K562 (cell line): ENCODE data around the gene CCDC183. TPM values are rescaled to one million over a fixed set of nuclear protein-coding genes. Genes with fewer than 3 reads are reported as not detected.

Experiments
- ARHGAP35 ChIP-seq: fragments of 450-650 bp; IDR thresholded peaks from 2 replicates; pipeline ENCODE4 v1.6.1; 2018; ENCODE audit not compliant: partially characterized antibody
- ATF2 ChIP-seq: sonication (generic); formaldehyde crosslinking; IDR thresholded peaks from 2 replicates; pipeline ENCODE4 v1.8.1; 2022; ENCODE audit warnings: missing genetic modification reagents
- CREB3L1 ChIP-seq: fragments of 450-650 bp; IDR thresholded peaks from 2 replicates; pipeline ENCODE4 v1.6.1; 2014; ENCODE audit warnings: low read depth, mild to moderate bottlenecking, moderate library complexity, borderline replicate concordance
- ETS1 ChIP-seq: conservative IDR thresholded peaks from 2 replicates; pipeline ENCODE4 v1.6.1; 2011; ENCODE audit warnings: low read depth, mild to moderate bottlenecking, low read length; ENCODE audit not compliant: control insufficient read depth
- LEF1 ChIP-seq: fragments of 450-650 bp; IDR thresholded peaks from 2 replicates; pipeline ENCODE4 v1.6.1; 2016; ENCODE audit warnings: mild to moderate bottlenecking
- TRIM24 ChIP-seq, 2 experiments: fragments of 450-650 bp; IDR thresholded peaks; 2 replicates each; pipeline ENCODE4 v1.6.1; 2016
- ZFP91 ChIP-seq: sonication (generic); formaldehyde crosslinking; IDR thresholded peaks from 2 replicates; pipeline ENCODE4 v1.8.0; 2022; ENCODE audit warnings: mild to moderate bottlenecking, missing genetic modification reagents
- polyA plus RNA-seq, 8 experiments: library from polyadenylated mRNA; depleted of rRNA in 4 of 8; stranded (reverse) in 5 of 8; unstranded in 3 of 8; fragments of >200 nt; fragmentation: Nextera tagmentation in 2 of 8; fragmentation: Illumina TruSeq in 1 of 8; extraction: Ambion mirVana in 2 of 8; extraction: Trizol in 1 of 8; gene quantifications; 2 replicates each; pipeline versions ENCODE4 v1.2.1 to v1.2.3, GENCODE V29; 2011 to 2014; ENCODE audit warnings: inconsistent platforms in 1 of 8, missing spikeins in 1 of 8
- total RNA-seq, 7 experiments: library from RNA; depleted of rRNA in 6 of 7; stranded (reverse); fragments of >200 nt in 6 of 7; fragmentation: Illumina TruSeq in 2 of 7; extraction: Trizol in 2 of 7; gene quantifications; 2 replicates each; pipeline versions ENCODE4 v1.2.1 to v1.2.3, GENCODE V29; 2011 to 2021; ENCODE audit warnings: low replicate concordance in 1 of 7
- TF ChIP-seq, protein P1 (sequence below): sonication (generic); formaldehyde crosslinking; IDR thresholded peaks from 2 replicates; pipeline ENCODE4 v1.8.0; 2022; ENCODE audit warnings: missing genetic modification reagents, mild to moderate bottlenecking, moderate library complexity, borderline replicate concordance
- TF ChIP-seq, protein P2 (sequence below): sonication (generic); formaldehyde crosslinking; IDR thresholded peaks from 2 replicates; pipeline ENCODE4 v1.8.1; 2023; ENCODE audit warnings: missing genetic modification reagents, mild to moderate bottlenecking, borderline replicate concordance
- TF ChIP-seq, protein P3 (sequence below): fragments of 250-450 bp; sonication (Bioruptor Pico); IDR thresholded peaks from 2 replicates; pipeline ENCODE4 v1.6.1; 2021; ENCODE audit warnings: mild to moderate bottlenecking
- TF ChIP-seq, protein P4 (sequence below), 2 experiments: fragments of 250-450 bp in 1 of 2; fragments of 450-650 bp in 1 of 2; sonication (Bioruptor Pico) in 1 of 2; IDR thresholded peaks; 2 replicates each; pipeline versions ENCODE4 v1.6.1 to v1.8.0; 2016 to 2021; ENCODE audit warnings: mild to moderate bottlenecking in 2 of 2, moderate library complexity in 2 of 2, missing compliant biosample characterization in 1 of 2, missing genetic modification characterization in 1 of 2

Gene CCDC183
- total and polyA plus RNA-seq, 9 of the 15 experiments (the other 6 are each of a cell fraction or from before 2014, with no cell fraction given) = 0.21 to 0.60 (median 0.29) TPM; not detected in 4

DNA sequence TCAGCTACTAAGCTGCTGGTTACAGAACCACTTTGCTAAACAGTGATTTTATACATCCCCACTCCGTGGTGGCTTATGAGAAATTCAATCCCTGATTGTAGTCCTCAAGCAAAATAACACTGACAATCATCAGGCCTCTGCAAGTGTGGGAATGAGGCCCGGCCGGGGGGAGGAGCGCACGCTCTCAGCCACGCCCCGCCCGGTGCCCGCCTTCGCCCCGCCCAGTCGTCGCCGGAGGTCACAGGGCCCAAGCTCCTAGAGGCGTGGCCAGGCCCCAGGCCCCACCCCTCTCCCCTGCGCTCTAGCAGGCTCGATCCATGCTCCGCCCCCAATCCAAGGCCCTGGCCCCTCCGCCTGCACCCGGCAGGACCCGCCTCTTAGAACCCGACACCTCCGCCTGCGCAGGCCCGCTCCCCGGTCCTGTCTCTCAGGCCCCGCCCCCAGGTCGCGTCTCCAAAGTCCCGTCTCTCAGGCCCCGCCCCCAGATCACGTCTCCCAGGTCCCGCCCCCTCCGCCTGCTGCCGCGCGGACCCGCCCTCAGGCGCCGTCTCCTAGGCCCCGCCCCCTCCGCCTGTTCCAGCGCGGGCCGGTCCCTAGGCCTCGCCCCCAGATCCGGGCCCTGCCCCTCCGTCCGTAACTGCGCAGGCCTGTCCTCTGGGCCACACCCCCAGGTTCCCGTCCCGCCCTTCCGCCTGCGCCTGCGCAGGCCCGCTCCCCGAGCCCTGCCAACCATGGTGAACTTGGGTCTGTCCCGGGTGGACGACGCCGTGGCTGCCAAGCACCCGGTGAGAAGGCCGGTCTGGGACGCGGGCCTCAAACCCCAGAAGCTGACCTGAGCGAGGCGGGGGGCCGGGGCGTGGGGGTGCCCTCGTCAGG, 5.3 kb upstream of the CCDC183 start, which contains the start of gene TMEM141 (continued):
- TF ChIP-seq ETS1 = no peak
- TF ChIP-seq ATF2 = no peak
- TF ChIP-seq, protein P1, sequence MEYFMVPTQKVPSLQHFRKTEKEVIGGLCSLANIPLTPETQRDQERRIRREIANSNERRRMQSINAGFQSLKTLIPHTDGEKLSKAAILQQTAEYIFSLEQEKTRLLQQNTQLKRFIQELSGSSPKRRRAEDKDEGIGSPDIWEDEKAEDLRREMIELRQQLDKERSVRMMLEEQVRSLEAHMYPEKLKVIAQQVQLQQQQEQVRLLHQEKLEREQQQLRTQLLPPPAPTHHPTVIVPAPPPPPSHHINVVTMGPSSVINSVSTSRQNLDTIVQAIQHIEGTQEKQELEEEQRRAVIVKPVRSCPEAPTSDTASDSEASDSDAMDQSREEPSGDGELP (CRISPR knock-in tag) = peak; percentile 31; the same call in 1 of the 2 replicates
- TF ChIP-seq, protein P2, sequence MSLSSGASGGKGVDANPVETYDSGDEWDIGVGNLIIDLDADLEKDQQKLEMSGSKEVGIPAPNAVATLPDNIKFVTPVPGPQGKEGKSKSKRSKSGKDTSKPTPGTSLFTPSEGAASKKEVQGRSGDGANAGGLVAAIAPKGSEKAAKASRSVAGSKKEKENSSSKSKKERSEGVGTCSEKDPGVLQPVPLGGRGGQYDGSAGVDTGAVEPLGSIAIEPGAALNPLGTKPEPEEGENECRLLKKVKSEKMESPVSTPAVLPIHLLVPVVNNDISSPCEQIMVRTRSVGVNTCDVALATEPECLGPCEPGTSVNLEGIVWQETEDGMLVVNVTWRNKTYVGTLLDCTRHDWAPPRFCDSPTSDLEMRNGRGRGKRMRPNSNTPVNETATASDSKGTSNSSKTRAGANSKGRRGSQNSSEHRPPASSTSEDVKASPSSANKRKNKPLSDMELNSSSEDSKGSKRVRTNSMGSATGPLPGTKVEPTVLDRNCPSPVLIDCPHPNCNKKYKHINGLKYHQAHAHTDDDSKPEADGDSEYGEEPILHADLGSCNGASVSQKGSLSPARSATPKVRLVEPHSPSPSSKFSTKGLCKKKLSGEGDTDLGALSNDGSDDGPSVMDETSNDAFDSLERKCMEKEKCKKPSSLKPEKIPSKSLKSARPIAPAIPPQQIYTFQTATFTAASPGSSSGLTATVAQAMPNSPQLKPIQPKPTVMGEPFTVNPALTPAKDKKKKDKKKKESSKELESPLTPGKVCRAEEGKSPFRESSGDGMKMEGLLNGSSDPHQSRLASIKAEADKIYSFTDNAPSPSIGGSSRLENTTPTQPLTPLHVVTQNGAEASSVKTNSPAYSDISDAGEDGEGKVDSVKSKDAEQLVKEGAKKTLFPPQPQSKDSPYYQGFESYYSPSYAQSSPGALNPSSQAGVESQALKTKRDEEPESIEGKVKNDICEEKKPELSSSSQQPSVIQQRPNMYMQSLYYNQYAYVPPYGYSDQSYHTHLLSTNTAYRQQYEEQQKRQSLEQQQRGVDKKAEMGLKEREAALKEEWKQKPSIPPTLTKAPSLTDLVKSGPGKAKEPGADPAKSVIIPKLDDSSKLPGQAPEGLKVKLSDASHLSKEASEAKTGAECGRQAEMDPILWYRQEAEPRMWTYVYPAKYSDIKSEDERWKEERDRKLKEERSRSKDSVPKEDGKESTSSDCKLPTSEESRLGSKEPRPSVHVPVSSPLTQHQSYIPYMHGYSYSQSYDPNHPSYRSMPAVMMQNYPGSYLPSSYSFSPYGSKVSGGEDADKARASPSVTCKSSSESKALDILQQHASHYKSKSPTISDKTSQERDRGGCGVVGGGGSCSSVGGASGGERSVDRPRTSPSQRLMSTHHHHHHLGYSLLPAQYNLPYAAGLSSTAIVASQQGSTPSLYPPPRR (CRISPR knock-in tag) = no peak; the same call in 1 of the 2 replicates
- no peak for TF ChIP-seq TRIM24 (IDR thresholded peaks at IDR 0.05)
- TF ChIP-seq ZFP91 (CRISPR knock-in tag) = no peak
- TF ChIP-seq, protein P3, sequence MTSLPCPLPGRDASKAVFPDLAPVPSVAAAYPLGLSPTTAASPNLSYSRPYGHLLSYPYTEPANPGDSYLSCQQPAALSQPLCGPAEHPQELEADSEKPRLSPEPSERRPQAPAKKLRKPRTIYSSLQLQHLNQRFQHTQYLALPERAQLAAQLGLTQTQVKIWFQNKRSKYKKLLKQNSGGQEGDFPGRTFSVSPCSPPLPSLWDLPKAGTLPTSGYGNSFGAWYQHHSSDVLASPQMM (CRISPR knock-in tag) = no peak
- TF ChIP-seq, protein P4, sequence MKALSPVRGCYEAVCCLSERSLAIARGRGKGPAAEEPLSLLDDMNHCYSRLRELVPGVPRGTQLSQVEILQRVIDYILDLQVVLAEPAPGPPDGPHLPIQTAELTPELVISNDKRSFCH (CRISPR knock-in tag; IDR thresholded peaks at IDR 0.05) = no peak
- TF ChIP-seq, protein P4 (tag; IDR thresholded peaks at IDR 0.05) = no peak
- no peak for TF ChIP-seq CREB3L1
- no peak for TF ChIP-seq ARHGAP35
- TF ChIP-seq LEF1 = no peak
